Liver (tissue), 9 donors: ENCODE data around the gene RD3L. TPM values are rescaled to one million over a fixed set of nuclear protein-coding genes. Genes with fewer than 3 reads are reported as not detected.
A peak's percentile ranks its signal among the peaks of the same experiment; 100 is the strongest.

Experiments used
- DNase-seq: peaks from one replicate; pipeline ENCODE4 v3.0.0-alpha.2; 2017; ENCODE audit warnings: low spot score
- H3K27ac ChIP-seq, 2 donors: one replicate each; pipeline ENCODE4 v1.7.0; 2013; ENCODE audit warnings: inconsistent platforms in 2 of 2, low read length in 2 of 2, control low read depth in 1 of 2, low read depth in 1 of 2, mild to moderate bottlenecking in 1 of 2
- H3K27me3 ChIP-seq, 4 donors: one replicate each; pipeline versions ENCODE4 v1.6.1 to v1.7.0; 2013; ENCODE audit warnings: low read length in 3 of 4, inconsistent platforms in 1 of 4, mild to moderate bottlenecking in 1 of 4, moderate library complexity in 1 of 4; ENCODE audit not compliant: control insufficient read depth in 4 of 4, insufficient read depth in 4 of 4
- H3K36me3 ChIP-seq, 4 donors: one replicate each; pipeline versions ENCODE4 v1.6.1 to v1.7.0; 2013; ENCODE audit warnings: low read length in 3 of 4, mild to moderate bottlenecking in 3 of 4, low read depth in 1 of 4, moderate library complexity in 1 of 4; ENCODE audit not compliant: control insufficient read depth in 4 of 4, insufficient read depth in 3 of 4
- H3K4me1 ChIP-seq, 4 donors: one replicate each; pipeline versions ENCODE4 v1.6.1 to v1.7.0; 2013; ENCODE audit warnings: low read length in 3 of 4, mild to moderate bottlenecking in 3 of 4, moderate library complexity in 1 of 4; ENCODE audit not compliant: control insufficient read depth in 4 of 4, insufficient read depth in 4 of 4
- H3K4me3 ChIP-seq, 3 donors: one replicate each; pipeline versions ENCODE4 v1.6.1 to v1.7.0; 2013; ENCODE audit warnings: low read length in 3 of 3, control low read depth in 1 of 3, low read depth in 1 of 3, mild to moderate bottlenecking in 1 of 3
- H3K9ac ChIP-seq, 2 donors: one replicate each; pipeline ENCODE4 v1.7.0; 2013; ENCODE audit warnings: low read length in 2 of 2, mild to moderate bottlenecking in 2 of 2, moderate library complexity in 2 of 2, control low read depth in 1 of 2, low read depth in 1 of 2
- H3K9me3 ChIP-seq, 4 donors: one replicate each; pipeline versions ENCODE4 v1.6.1 to v1.7.0; 2013; ENCODE audit warnings: low read length in 3 of 4; ENCODE audit not compliant: control insufficient read depth in 4 of 4
- ATF3 ChIP-seq: IDR thresholded peaks from 2 replicates; pipeline ENCODE4 v1.6.1; 2016; ENCODE audit warnings: antibody characterized with exemption
- EGR1 ChIP-seq, 2 donors: IDR thresholded peaks; 2 replicates each; pipeline ENCODE4 v1.6.1; 2016 to 2018; ENCODE audit warnings: antibody characterized with exemption in 2 of 2, low read depth in 2 of 2
- FOXA1 ChIP-seq: IDR thresholded peaks from 2 replicates; pipeline ENCODE4 v1.6.1; 2016; ENCODE audit warnings: antibody characterized with exemption
- FOXA2 ChIP-seq: IDR thresholded peaks from 2 replicates; pipeline ENCODE4 v1.6.1; 2016; ENCODE audit warnings: antibody characterized with exemption
- GABPA ChIP-seq, 2 donors: IDR thresholded peaks in 1 of 2; conservative IDR thresholded peaks in 1 of 2; 2 replicates each; pipeline ENCODE4 v1.6.1; 2016; ENCODE audit warnings: antibody characterized with exemption in 2 of 2, mild to moderate bottlenecking in 1 of 2, moderate library complexity in 1 of 2
- HNF4A ChIP-seq, 2 donors: conservative IDR thresholded peaks; 2 replicates each; pipeline ENCODE4 v1.6.1; 2016; ENCODE audit warnings: antibody characterized with exemption in 2 of 2, mild to moderate bottlenecking in 2 of 2
- HNF4G ChIP-seq: IDR thresholded peaks from 2 replicates; pipeline ENCODE4 v1.6.1; 2016; ENCODE audit warnings: antibody characterized with exemption
- MAX ChIP-seq: IDR thresholded peaks from 2 replicates; pipeline ENCODE4 v1.6.1; 2016; ENCODE audit warnings: antibody characterized with exemption
- NR2F2 ChIP-seq: IDR thresholded peaks from 2 replicates; pipeline ENCODE4 v1.6.1; 2016; ENCODE audit warnings: antibody characterized with exemption
- RAD21 ChIP-seq, 2 donors: IDR thresholded peaks; 2 replicates each; pipeline ENCODE4 v1.6.1; 2016; ENCODE audit warnings: antibody characterized with exemption in 2 of 2, mild to moderate bottlenecking in 2 of 2
- REST ChIP-seq: IDR thresholded peaks from 2 replicates; pipeline ENCODE4 v1.6.1; 2016; ENCODE audit warnings: antibody characterized with exemption, mild to moderate bottlenecking
- RXRA ChIP-seq, 2 donors: IDR thresholded peaks; 2 replicates each; pipeline ENCODE4 v1.6.1; 2017 to 2018; ENCODE audit warnings: antibody characterized with exemption in 2 of 2, mild to moderate bottlenecking in 1 of 2
- TAF1 ChIP-seq: conservative IDR thresholded peaks from 2 replicates; pipeline ENCODE4 v1.6.1; 2016; ENCODE audit warnings: antibody characterized with exemption, mild to moderate bottlenecking
- ZBTB33 ChIP-seq: IDR thresholded peaks from 2 replicates; pipeline ENCODE4 v1.6.1; 2016; ENCODE audit warnings: antibody characterized with exemption
- WGBS: extraction: QIAGEN DNeasy Blood & Tissue Kit; methylation state at CpG from one replicate; pipeline ENCODE4 v1.1.7; 2013; 5-methylcytosine and 5-hydroxymethylcytosine counted together
- polyA plus RNA-seq, 2 donors: library from polyadenylated mRNA; stranded (reverse) in 1 of 2; unstranded in 1 of 2; fragments of 200-250 nt in 1 of 2; fragments of >200 nt in 1 of 2; fragmentation: Nextera tagmentation in 1 of 2; extraction: Ambion mirVana in 1 of 2; gene quantifications; one replicate each; pipeline versions ENCODE4 v1.2.1 to v1.2.3, GENCODE V29; 2013 to 2015
- total RNA-seq, 2 donors: library from RNA; depleted of rRNA; stranded (reverse); fragments of >200 nt; gene quantifications; one replicate each; pipeline ENCODE4 v1.2.3, GENCODE V29; 2014
- donor health status: healthy.
- donor health status: healthy.
- donor health status: healthy.
- donor health status: healthy.
- donor health status: healthy.

RD3L gene
- total and polyA plus RNA-seq, 4 donors: 0.09 to 0.64 (median 0.19) TPM

- TF ChIP-seq REST: no peak
- TF ChIP-seq GABPA (IDR thresholded peaks at IDR 0.05 in 1 of 2, conservative IDR thresholded peaks at IDR 0.05 in 1 of 2): no peak
These were observed 32.6 kb downstream of the RD3L start (continued) for GRCh38 chr14:103909531-103910261.

GRCh38 chr14:103908580-103908979 lies 33.7 kb downstream of the RD3L start:
- Histone ChIP-seq H3K36me3 (peaks cover 4 to 21% (median 18%) of the 10 kb centered on the region in 4 donors), H3K9ac (no peak overlapping the region), H3K9me3 (no peaks in the 10 kb centered on the region), H3K4me1 (peaks cover 3 to 18% (median 9%) of the 10 kb centered on the region in 4 donors), H3K27ac (peak overlapping the region in 1 of 2 donors; percentile 7), H3K4me3 (no peak overlapping the region), H3K27me3 (no peaks in the 10 kb centered on the region)
- TF ChIP-seq TAF1 (no peak), HNF4A (conservative IDR thresholded peaks at IDR 0.05) (no peak), RXRA (IDR thresholded peaks at IDR 0.05) (no peak), EGR1 (IDR thresholded peaks at IDR 0.05; ENCODE audit: low read depth in 2 of 2) (no peak), ZBTB33 (no peak), HNF4G (no peak), ATF3 (no peak), GABPA (IDR thresholded peaks at IDR 0.05 in 1 of 2, conservative IDR thresholded peaks at IDR 0.05 in 1 of 2) (no peak), NR2F2 (no peak), RAD21 (IDR thresholded peaks at IDR 0.05) (no peak), FOXA2 (no peak), MAX (no peak), FOXA1 (no peak)
- DNase-seq: no peak
- WGBS: 96% methylated on average over 4 of the region's 4 CpGs
